GM12801 (cell line): ENCODE measurements around the gene HMX3.

Experiments
- CTCF ChIP-seq: IDR thresholded peaks from one replicate; pipeline ENCODE4 v1.5.1; 2011; ENCODE audit warnings: control low read depth; ENCODE audit not compliant: insufficient read length; ENCODE audit errors: extremely low read depth

The HMX3 gene

GRCh38 chr10:123150271-123150985, 14.7 kb downstream of the HMX3 start:
- no peak for TF ChIP-seq CTCF

- TF ChIP-seq CTCF: no peak
Measured at GRCh38 chr10:123150986-123151736, 15.4 kb downstream of the HMX3 start.

GRCh38 chr10:123151737-123152135, 16.0 kb downstream of the HMX3 start:
- no peak for TF ChIP-seq CTCF

- no peak for TF ChIP-seq CTCF
Measured at GRCh38 chr10:123153486-123154091, 17.8 kb downstream of the HMX3 start.

- no peak for TF ChIP-seq CTCF
Measured at GRCh38 chr10:123154092-123154710, 18.4 kb downstream of the HMX3 start, which contains the start of gene BUB3. TSS of gene BUB3 (plus strand) at chr10:123154402. CDS start at chr10:123154918, 516 bp downstream.

GRCh38 chr10:123154711-123155505, 19.1 kb downstream of the HMX3 start:
- no peak for TF ChIP-seq CTCF
